Measurements from ENCODE around the gene RCAN2. TPM values are rescaled to one million over a fixed set of nuclear protein-coding genes. Genes with fewer than 3 reads are reported as not detected.

RCAN2 gene
- total RNA-seq, 1 donor from 2014 or later: 11.7 TPM

GRCh38 chr6:46302816-46303215 lies 188.4 kb downstream of the RCAN2 start:
- H3K27ac ChIP-seq: no peak overlapping the region
- TF ChIP-seq CTCF (IDR thresholded peaks at IDR 0.05): no peak

DNA sequence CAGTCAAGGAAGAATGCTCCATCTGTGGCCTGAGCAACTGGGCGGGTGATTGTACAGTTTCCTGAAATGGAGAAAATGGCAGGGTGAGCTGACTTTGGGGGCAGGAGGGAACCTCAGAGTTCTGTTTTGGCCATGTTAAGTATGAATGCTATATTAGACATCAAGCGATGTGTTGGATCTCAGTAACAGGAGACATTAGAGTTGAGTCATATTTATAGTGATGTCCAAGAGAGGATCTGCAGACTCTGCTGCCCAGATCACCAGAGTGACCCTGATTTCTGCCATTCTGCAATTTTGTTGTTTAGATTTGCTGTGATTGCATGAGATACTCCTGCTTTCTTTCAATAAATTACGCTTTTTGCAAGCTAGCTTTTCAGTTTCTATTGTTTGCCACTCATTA lies 189.1 kb downstream of the RCAN2 start:
- H3K4me1 ChIP-seq: no peaks in the 10 kb centered on the region
- H3K4me3 ChIP-seq: no peak overlapping the region
- DNase-seq (no peak), ATAC-seq (no peak)
- no peak for TF ChIP-seq CTCF (IDR thresholded peaks at IDR 0.05)
- no peak overlapping the region for H3K27ac ChIP-seq
- intact Hi-C loops (cut with DNase I): no loop called here
- H3K27me3 ChIP-seq: no peaks in the 10 kb centered on the region
- no peaks in the 10 kb centered on the region for H3K9me3 ChIP-seq
- no peaks in the 10 kb centered on the region for H3K36me3 ChIP-seq

More at GRCh38 chr6:46302816-46303215, 188.4 kb downstream of the RCAN2 start:
- ATAC-seq: no peak
- Histone ChIP-seq H3K36me3 (no peaks in the 10 kb centered on the region), H3K9me3 (no peaks in the 10 kb centered on the region), H3K4me3 (no peak overlapping the region), H3K27me3 (no peaks in the 10 kb centered on the region), H3K4me1 (no peaks in the 10 kb centered on the region)
- no peak for DNase-seq
- intact Hi-C loops (cut with DNase I): no loop called here

DNA sequence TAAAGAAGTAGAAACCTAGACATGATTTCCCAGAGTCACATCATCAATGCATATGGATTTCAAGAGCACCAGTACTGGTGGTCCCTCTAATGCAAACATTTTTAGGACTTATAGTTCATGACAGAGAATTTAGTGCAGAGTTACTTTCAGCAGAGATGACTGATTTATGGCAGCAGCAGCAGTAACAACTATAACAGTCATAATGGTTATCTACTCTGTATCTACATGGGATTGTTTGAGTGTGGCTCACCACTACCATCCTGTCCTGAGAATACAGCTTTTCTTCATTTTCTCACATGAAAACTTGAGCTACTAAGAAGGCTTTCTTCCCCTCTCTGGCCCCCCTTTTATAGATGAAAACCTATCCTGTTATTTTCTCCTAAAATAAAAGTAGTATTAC lies 192.0 kb downstream of the RCAN2 start:
- Histone ChIP-seq H3K27me3 (no peaks in the 10 kb centered on the region), H3K4me3 (no peak overlapping the region), H3K9me3 (no peaks in the 10 kb centered on the region), H3K27ac (no peak overlapping the region), H3K36me3 (no peaks in the 10 kb centered on the region), H3K4me1 (no peaks in the 10 kb centered on the region)
- intact Hi-C loops (cut with DNase I): no loop called here
- DNase-seq (no peak), ATAC-seq (no peak)
- no peak for TF ChIP-seq CTCF (IDR thresholded peaks at IDR 0.05)

DNA sequence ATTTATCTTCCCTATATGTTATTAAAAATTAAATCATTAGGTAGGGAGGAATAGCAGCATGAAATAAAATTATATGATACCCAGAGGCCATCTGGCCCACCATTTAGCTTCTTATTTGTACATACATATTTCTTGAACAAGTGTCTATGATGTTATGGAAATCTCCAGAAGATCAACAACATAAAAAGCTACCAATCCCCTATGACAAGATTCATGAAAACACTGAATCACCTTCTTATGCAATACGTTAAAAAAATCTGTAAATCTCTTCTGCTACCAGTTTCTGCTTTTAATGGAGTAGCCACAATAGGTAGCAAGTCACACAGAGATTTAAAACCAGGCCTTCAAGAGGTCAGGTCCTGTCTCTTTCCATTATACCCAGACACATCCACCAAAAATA lies 194.7 kb downstream of the RCAN2 start:
- TF ChIP-seq CTCF (IDR thresholded peaks at IDR 0.05): no peak
- H3K9me3 ChIP-seq: no peaks in the 10 kb centered on the region
- ATAC-seq (no peak), DNase-seq (no peak)
- H3K4me3 ChIP-seq: no peak overlapping the region
- H3K4me1 ChIP-seq: no peaks in the 10 kb centered on the region
- no peaks in the 10 kb centered on the region for H3K36me3 ChIP-seq
- intact Hi-C loops (cut with DNase I): no loop called here
- no peaks in the 10 kb centered on the region for H3K27me3 ChIP-seq
- H3K27ac ChIP-seq: no peak overlapping the region

DNA sequence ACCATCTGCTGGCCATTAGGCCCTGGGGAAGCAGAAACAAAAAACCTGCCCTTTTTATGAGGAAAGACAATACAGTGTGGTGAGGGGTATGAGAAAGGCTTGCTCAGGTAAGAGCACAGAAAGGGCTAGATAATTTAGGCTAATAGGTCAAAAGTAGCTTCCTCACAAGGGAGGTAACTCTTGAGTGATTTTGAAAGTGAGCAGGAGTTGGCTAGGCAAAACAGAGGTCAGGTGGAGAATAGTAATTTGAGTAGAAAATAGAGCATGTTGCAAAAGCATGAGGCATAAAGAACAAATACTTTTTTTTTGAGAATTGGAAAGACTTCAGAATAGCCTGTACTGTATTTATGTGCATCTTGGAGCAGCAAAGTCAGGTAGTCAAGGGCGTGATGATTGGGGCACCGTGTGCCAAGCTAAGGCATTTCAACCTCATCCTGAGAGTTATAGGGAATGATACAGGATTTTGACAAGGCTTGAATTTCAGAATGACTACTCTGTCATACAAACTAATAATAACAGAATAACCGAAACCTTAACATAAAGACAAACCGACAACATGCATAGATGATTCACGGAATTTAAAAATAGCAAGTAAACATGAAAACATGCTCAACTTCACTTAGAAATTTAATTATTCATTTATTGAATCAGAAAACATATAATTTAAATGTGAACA lies 197.5 kb downstream of the RCAN2 start:
- intact Hi-C loops (cut with DNase I): no loop called here
- no peak for ATAC-seq
- Histone ChIP-seq H3K27me3 (no peaks in the 10 kb centered on the region), H3K27ac (no peak overlapping the region), H3K36me3 (no peaks in the 10 kb centered on the region), H3K9me3 (no peaks in the 10 kb centered on the region), H3K4me1 (no peaks in the 10 kb centered on the region), H3K4me3 (no peak overlapping the region)
- no peak for TF ChIP-seq CTCF (IDR thresholded peaks at IDR 0.05)
- DNase-seq: no peak

GRCh38 chr6:46291880-46292279 lies 199.4 kb downstream of the RCAN2 start:
- intact Hi-C loops (cut with DNase I): no loop called here
- H3K4me1 ChIP-seq: no peaks in the 10 kb centered on the region
- no peak for TF ChIP-seq CTCF (IDR thresholded peaks at IDR 0.05)
- H3K9me3 ChIP-seq: no peaks in the 10 kb centered on the region
- DNase-seq (no peak), ATAC-seq (no peak)
- H3K27me3 ChIP-seq: no peaks in the 10 kb centered on the region
- no peaks in the 10 kb centered on the region for H3K36me3 ChIP-seq
- H3K27ac ChIP-seq: no peak overlapping the region
- H3K4me3 ChIP-seq: no peak overlapping the region

Measured in upper lobe of right lung (tissue), 1 donor.